A549 (cell line): ENCODE data around the gene GGT7. TPM values are rescaled to one million over a fixed set of nuclear protein-coding genes. Genes with fewer than 3 reads are reported as not detected.

Source experiments
- ATAC-seq, 2 experiments: fragments of 200-7000 bp in 1 of 2; fragments of >200 bp in 1 of 2; cut with Nextera tagmentation in 1 of 2; cut with Tn5 transposase in 1 of 2; 3 replicates each; pipeline versions ENCODE4 v1.8.0 to v1.9.1; 2018 to 2020; ENCODE audit warnings: mild to moderate bottlenecking in 1 of 2, moderate library complexity in 1 of 2
- CTCF ChIA-PET: fragments of 300-600 bp; sonication (Branson Sonifier 250); formaldehyde crosslinking; extraction: SDS; loops from one replicate; lab custom pipeline; 2021; ENCODE audit warnings: antibody characterized with exemption, inconsistent platforms; lab: Yijun Ruan, JAX
- POLR2A ChIA-PET: fragments of 350-600 bp; formaldehyde crosslinking; extraction: SDS; loops from one replicate; lab custom pipeline; 2021; ENCODE audit warnings: antibody characterized with exemption, inconsistent platforms; lab: Yijun Ruan, JAX
- DNase-seq, 2 experiments: peaks; one replicate each; pipeline versions ENCODE4 v3.0.0 to v3.0.0-alpha.2; 2011 to 2016; ENCODE audit warnings: low read depth in 1 of 2, low spot score in 1 of 2
- FAIRE-seq: peaks from 2 replicates; lab custom pipeline; 2011; peaks lifted over from hg19 to GRCh38; lab: Jason Lieb, UNC
- H3K27ac ChIP-seq, 2 experiments: fragments of >200 bp; sonication (Bioruptor Twin); formaldehyde crosslinking; 3 replicates each; pipeline ENCODE4 v1.5.1; 2016 to 2017
- H3K4me1 ChIP-seq: fragments of >200 bp; sonication (Bioruptor Twin); formaldehyde crosslinking; 3 replicates; pipeline ENCODE4 v1.6.1; 2016
- H3K4me2 ChIP-seq: fragments of >200 bp; sonication (Bioruptor Twin); formaldehyde crosslinking; 3 replicates; pipeline ENCODE4 v1.6.1; 2016
- H3K4me3 ChIP-seq: fragments of >200 bp; sonication (Bioruptor Twin); formaldehyde crosslinking; 3 replicates; pipeline ENCODE4 v1.5.1; 2016
- H3K9me3 ChIP-seq: fragments of >200 bp; sonication (Bioruptor Twin); formaldehyde crosslinking; 3 replicates; pipeline ENCODE4 v1.6.1; 2016
- BHLHE40 ChIP-seq: IDR thresholded peaks from 2 replicates; pipeline ENCODE4 v1.6.1; 2012; ENCODE audit warnings: low read depth, low read length, inconsistent platforms
- CBX2 ChIP-seq: fragments of 200-600 bp; sonication (generic); IDR thresholded peaks from 2 replicates; pipeline ENCODE4 v1.6.1; 2016; ENCODE audit warnings: low read depth, mild to moderate bottlenecking, borderline replicate concordance
- CEBPB ChIP-seq, 2 experiments: fragments of >200 bp in 1 of 2; sonication (Bioruptor Twin) in 1 of 2; formaldehyde crosslinking in 1 of 2; IDR thresholded peaks; 2 replicates each; pipeline ENCODE4 v1.6.1; 2012 to 2016
- CHD2 ChIP-seq: fragments of 150-350 bp; IDR thresholded peaks from 2 replicates; pipeline ENCODE4 v1.6.1; 2014; ENCODE audit warnings: low read length; ENCODE audit not compliant: partially characterized antibody
- EHMT2 ChIP-seq: fragments of 200-600 bp; sonication (generic); IDR thresholded peaks from 2 replicates; pipeline ENCODE4 v1.6.1; 2016; ENCODE audit warnings: antibody characterized with exemption, low read depth, mild to moderate bottlenecking, moderate library complexity
- EP300 ChIP-seq, 2 experiments: fragments of >200 bp; sonication (Bioruptor Twin); formaldehyde crosslinking; IDR thresholded peaks; 2 replicates in 1 of 2; 3 replicates in 1 of 2; pipeline ENCODE4 v1.6.1; 2016 to 2017
- FOSB ChIP-seq: fragments of 250-450 bp; sonication (Bioruptor Pico); IDR thresholded peaks from 2 replicates; pipeline ENCODE4 v1.5.0; 2020; ENCODE audit warnings: mild to moderate bottlenecking, moderate library complexity
- HDAC2 ChIP-seq: fragments of 200-600 bp; sonication (generic); IDR thresholded peaks from 2 replicates; pipeline ENCODE4 v1.6.1; 2016
- HEYL ChIP-seq: fragments of 250-450 bp; sonication (Bioruptor Pico); IDR thresholded peaks from 2 replicates; pipeline ENCODE4 v1.8.0; 2021; ENCODE audit warnings: mild to moderate bottlenecking, moderate library complexity
- HOXA7 ChIP-seq: fragments of 250-450 bp; sonication (Bioruptor Pico); IDR thresholded peaks from 2 replicates; pipeline ENCODE4 v1.5.0; 2020; ENCODE audit warnings: mild to moderate bottlenecking, moderate library complexity
- KDM1A ChIP-seq: fragments of 200-600 bp; sonication (generic); IDR thresholded peaks from 2 replicates; pipeline ENCODE4 v1.6.1; 2016; ENCODE audit warnings: low read depth, mild to moderate bottlenecking
- KDM5A ChIP-seq: fragments of 200-600 bp; sonication (generic); IDR thresholded peaks from 2 replicates; pipeline ENCODE4 v1.6.1; 2016; ENCODE audit warnings: antibody characterized with exemption, mild to moderate bottlenecking
- NR3C1 ChIP-seq: fragments of >200 bp; sonication (Bioruptor Twin); formaldehyde crosslinking; IDR thresholded peaks from 3 replicates; pipeline ENCODE4 v1.6.1; 2017
- PHF8 ChIP-seq: fragments of 200-600 bp; sonication (generic); IDR thresholded peaks from 2 replicates; pipeline ENCODE4 v1.6.1; 2016; ENCODE audit warnings: low read depth, mild to moderate bottlenecking, antibody characterized with exemption, moderate library complexity, borderline replicate concordance
- POLR2A ChIP-seq: IDR thresholded peaks from 2 replicates; pipeline ENCODE4 v1.6.1; 2012; ENCODE audit warnings: mild to moderate bottlenecking, low read length
- POLR2AphosphoS2 ChIP-seq: conservative IDR thresholded peaks from 2 replicates; pipeline ENCODE4 v1.6.1; 2012; ENCODE audit warnings: low read length, improper control_type of control experiment, inconsistent platforms
- RAD21 ChIP-seq, 2 experiments: fragments of >200 bp in 1 of 2; sonication (Bioruptor Twin) in 1 of 2; formaldehyde crosslinking in 1 of 2; IDR thresholded peaks in 1 of 2; conservative IDR thresholded peaks in 1 of 2; 2 replicates in 1 of 2; 3 replicates in 1 of 2; pipeline ENCODE4 v1.6.1; 2012 to 2018; ENCODE audit warnings: inconsistent platforms in 1 of 2
- RCOR1 ChIP-seq: fragments of 150-350 bp; IDR thresholded peaks from 2 replicates; pipeline ENCODE4 v1.6.1; 2014; ENCODE audit warnings: antibody characterized with exemption, low read length, low read depth
- REST ChIP-seq: fragments of 200-600 bp; sonication (generic); IDR thresholded peaks from 2 replicates; pipeline ENCODE4 v1.6.1; 2016; ENCODE audit warnings: antibody characterized with exemption, mild to moderate bottlenecking, moderate library complexity
- RNF2 ChIP-seq: fragments of 200-600 bp; sonication (generic); IDR thresholded peaks from 2 replicates; pipeline ENCODE4 v1.6.1; 2016; ENCODE audit warnings: low read depth, mild to moderate bottlenecking, antibody characterized with exemption, moderate library complexity, borderline replicate concordance
- SREBF2 ChIP-seq: fragments of 450-650 bp; IDR thresholded peaks from 2 replicates; pipeline ENCODE4 v1.6.1; 2014; ENCODE audit warnings: mild to moderate bottlenecking, moderate library complexity
- TFCP2L1 ChIP-seq: fragments of 250-450 bp; sonication (Bioruptor Pico); IDR thresholded peaks from 2 replicates; pipeline ENCODE4 v1.5.0; 2021; ENCODE audit warnings: mild to moderate bottlenecking
- TP53 ChIP-seq: fragments of 250-450 bp; sonication (Bioruptor Pico); IDR thresholded peaks from 2 replicates; pipeline ENCODE4 v1.5.0; 2021; ENCODE audit warnings: mild to moderate bottlenecking, moderate library complexity
- USF2 ChIP-seq: fragments of 450-650 bp; IDR thresholded peaks from 2 replicates; pipeline ENCODE4 v1.6.1; 2014; ENCODE audit warnings: antibody characterized with exemption
- ZC3H11A ChIP-seq: fragments of 450-650 bp; IDR thresholded peaks from 2 replicates; pipeline ENCODE4 v1.6.1; 2014; ENCODE audit warnings: antibody characterized with exemption, mild to moderate bottlenecking
- ZNF302 ChIP-seq: fragments of 250-450 bp; sonication (Bioruptor Pico); IDR thresholded peaks from 2 replicates; pipeline ENCODE4 v1.9.0; 2021; ENCODE audit warnings: inconsistent platforms, mild to moderate bottlenecking, moderate library complexity
- WGBS: methylation state at CpG from one replicate; pipeline ENCODE4 v1.1.6; 2017; ENCODE audit errors: missing lambda C conversion rate; 5-methylcytosine and 5-hydroxymethylcytosine counted together
- polyA plus RNA-seq, 4 experiments: library from polyadenylated mRNA; depleted of rRNA in 3 of 4; stranded (reverse); fragments of >200 nt; fragmentation: RNase III in 1 of 4; extraction: RNeasy Plus Mini Kit Qiagen cat#74134 plus additional on column Dnase treatment in 1 of 4; gene quantifications; 2 replicates in 3 of 4; 3 replicates in 1 of 4; pipeline ENCODE4 v1.2.3, GENCODE V29; 2011 to 2017
- TF ChIP-seq, protein P1 (sequence below): fragments of 250-450 bp; sonication (Bioruptor Pico); IDR thresholded peaks from 2 replicates; pipeline ENCODE4 v1.5.0; 2021; ENCODE audit warnings: mild to moderate bottlenecking, moderate library complexity, borderline replicate concordance
- TF ChIP-seq, protein P2 (sequence below): fragments of 150-350 bp; IDR thresholded peaks from 2 replicates; pipeline ENCODE4 v1.6.1; 2014; ENCODE audit warnings: low read depth, mild to moderate bottlenecking, low read length
- TF ChIP-seq, protein P3 (sequence below): fragments of >200 bp; sonication (Bioruptor Twin); formaldehyde crosslinking; IDR thresholded peaks from 2 replicates; pipeline ENCODE4 v1.6.1; 2016

The GGT7 gene
- polyA plus RNA-seq, 2 of the 4 experiments (the other 2 are of a cell fraction) = 3.5 to 9.1 TPM

DNA sequence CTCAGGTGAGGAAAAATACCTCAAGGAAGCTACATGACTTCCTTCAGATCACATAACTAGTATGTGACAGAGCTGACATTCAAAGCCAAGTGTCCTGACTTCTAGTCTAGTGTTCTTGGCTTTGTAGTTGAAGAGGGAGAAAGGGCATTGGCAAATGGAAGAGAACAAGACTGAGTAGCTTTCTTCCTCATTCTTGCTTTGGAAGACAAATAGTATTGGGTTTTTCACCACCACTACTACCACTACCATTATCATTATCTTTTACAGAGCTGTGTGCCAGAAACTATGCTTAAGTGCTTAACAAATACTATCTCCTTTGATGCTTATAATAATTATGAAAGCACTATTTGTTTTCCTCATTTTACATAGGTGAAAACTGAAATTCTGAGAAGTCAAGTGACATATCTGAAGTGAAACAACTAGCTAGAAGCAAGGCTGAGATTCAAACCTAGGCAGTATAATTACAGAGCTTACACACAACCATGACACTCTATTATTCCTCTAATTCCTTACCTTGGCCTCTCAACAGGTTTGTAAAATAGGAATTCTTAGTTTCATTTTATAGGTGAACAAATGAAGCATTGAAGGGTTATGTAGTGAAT, 10.5 kb upstream of the GGT7 start:
- CTCF ChIA-PET = interaction anchor here (0.6 to 3.0 kb wide), 4 partner anchors 9 to 556 kb away, joined by 3 to 17 read pairs (median 4); no protein-coding TSS in a partner anchor
- H3K4me1 ChIP-seq = peaks cover 17% of the 10 kb centered on the region; the same call in 2 of the 3 replicates
- H3K4me2 ChIP-seq = no peak overlapping the region
- FAIRE-seq (no peak), ATAC-seq (no peak), DNase-seq (no peak)
- no peak overlapping the region for H3K27ac ChIP-seq
- H3K9me3 ChIP-seq = no peaks in the 10 kb centered on the region
- TF ChIP-seq CHD2 (no peak), BHLHE40 (no peak), HEYL (CRISPR knock-in tag) (no peak), RCOR1 (no peak), EP300 (IDR thresholded peaks at IDR 0.05) (no peak), TP53 (CRISPR knock-in tag) (no peak), KDM5A (no peak), RNF2 (no peak), RAD21 (conservative IDR thresholded peaks at IDR 0.05 in 1 of 2, IDR thresholded peaks at IDR 0.05 in 1 of 2) (no peak), HOXA7 (CRISPR knock-in tag) (no peak), ZC3H11A (no peak), CBX2 (no peak), EHMT2 (no peak), HDAC2 (no peak), FOSB (no peak), KDM1A (no peak)
- TF ChIP-seq, protein P1, sequence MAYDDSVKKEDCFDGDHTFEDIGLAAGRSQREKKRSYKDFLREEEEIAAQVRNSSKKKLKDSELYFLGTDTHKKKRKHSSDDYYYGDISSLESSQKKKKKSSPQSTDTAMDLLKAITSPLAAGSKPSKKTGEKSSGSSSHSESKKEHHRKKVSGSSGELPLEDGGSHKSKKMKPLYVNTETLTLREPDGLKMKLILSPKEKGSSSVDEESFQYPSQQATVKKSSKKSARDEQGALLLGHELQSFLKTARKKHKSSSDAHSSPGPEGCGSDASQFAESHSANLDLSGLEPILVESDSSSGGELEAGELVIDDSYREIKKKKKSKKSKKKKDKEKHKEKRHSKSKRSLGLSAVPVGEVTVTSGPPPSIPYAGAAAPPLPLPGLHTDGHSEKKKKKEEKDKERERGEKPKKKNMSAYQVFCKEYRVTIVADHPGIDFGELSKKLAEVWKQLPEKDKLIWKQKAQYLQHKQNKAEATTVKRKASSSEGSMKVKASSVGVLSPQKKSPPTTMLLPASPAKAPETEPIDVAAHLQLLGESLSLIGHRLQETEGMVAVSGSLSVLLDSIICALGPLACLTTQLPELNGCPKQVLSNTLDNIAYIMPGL (CRISPR knock-in tag) = no peak
- TF ChIP-seq, protein P2, sequence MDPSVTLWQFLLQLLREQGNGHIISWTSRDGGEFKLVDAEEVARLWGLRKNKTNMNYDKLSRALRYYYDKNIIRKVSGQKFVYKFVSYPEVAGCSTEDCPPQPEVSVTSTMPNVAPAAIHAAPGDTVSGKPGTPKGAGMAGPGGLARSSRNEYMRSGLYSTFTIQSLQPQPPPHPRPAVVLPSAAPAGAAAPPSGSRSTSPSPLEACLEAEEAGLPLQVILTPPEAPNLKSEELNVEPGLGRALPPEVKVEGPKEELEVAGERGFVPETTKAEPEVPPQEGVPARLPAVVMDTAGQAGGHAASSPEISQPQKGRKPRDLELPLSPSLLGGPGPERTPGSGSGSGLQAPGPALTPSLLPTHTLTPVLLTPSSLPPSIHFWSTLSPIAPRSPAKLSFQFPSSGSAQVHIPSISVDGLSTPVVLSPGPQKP = no peak
- TF ChIP-seq, protein P3, sequence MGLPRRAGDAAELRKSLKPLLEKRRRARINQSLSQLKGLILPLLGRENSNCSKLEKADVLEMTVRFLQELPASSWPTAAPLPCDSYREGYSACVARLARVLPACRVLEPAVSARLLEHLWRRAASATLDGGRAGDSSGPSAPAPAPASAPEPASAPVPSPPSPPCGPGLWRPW = no peak
- no peak overlapping the region for H3K4me3 ChIP-seq
- POLR2A ChIA-PET = no interaction called here

- FAIRE-seq = no peak
- CTCF ChIA-PET = no interaction called here
- DNase-seq = no peak
- 46% methylated on average over 2 of the region's 2 CpGs for WGBS
- ATAC-seq = no peak
- no peak overlapping the region for H3K27ac ChIP-seq
- TF ChIP-seq POLR2A (no peak), RCOR1 (no peak), REST (no peak), SREBF2 (no peak), ZNF302 (CRISPR knock-in tag) (no peak), USF2 (no peak), CEBPB (IDR thresholded peaks at IDR 0.05) (no peak), BHLHE40 (no peak), CBX2 (no peak), NR3C1 (no peak), RNF2 (no peak), POLR2AphosphoS2 (no peak), EP300 (IDR thresholded peaks at IDR 0.05) (no peak), TFCP2L1 (CRISPR knock-in tag) (no peak), HEYL (CRISPR knock-in tag) (no peak), PHF8 (no peak)
- TF ChIP-seq, protein P2 = no peak
- TF ChIP-seq, all 56 proteins: peak for 0
- H3K9me3 ChIP-seq = no peaks in the 10 kb centered on the region
- peaks cover 17% of the 10 kb centered on the region; the same call in 2 of the 3 replicates for H3K4me1 ChIP-seq
- H3K4me2 ChIP-seq = no peak overlapping the region
- H3K4me3 ChIP-seq = no peak overlapping the region
- POLR2A ChIA-PET = no interaction called here
These were observed 9.0 kb upstream of the GGT7 start for GRCh38 chr20:34881689-34882088.
